Measurements from ENCODE around the gene ATP6V0D1. TPM values are rescaled to one million over a fixed set of nuclear protein-coding genes. Genes with fewer than 3 reads are reported as not detected.
A peak's percentile ranks its signal among the peaks of the same experiment; 100 is the strongest.

The ATP6V0D1 gene
- total RNA-seq, 1 experiment from 2014 or later, result 85.3 TPM

- no peak overlapping the region for H3K27ac Mint-ChIP-seq (ENCODE audit: unreplicated experiment)
- no peak for DNase-seq
- CTCF ChIA-PET, result no interaction called here
- H3K27me3 Mint-ChIP-seq (ENCODE audit: unreplicated experiment), result no peaks in the 10 kb centered on the region
- intact Hi-C loops (cut with micrococcal nuclease; ENCODE audit: unreplicated experiment), result no loop called here
- no peaks in the 10 kb centered on the region for H3K9me3 Mint-ChIP-seq (ENCODE audit: low read depth, unreplicated experiment)
- peaks cover 16% of the 10 kb centered on the region for H3K36me3 Mint-ChIP-seq (ENCODE audit: insufficient read depth, unreplicated experiment)
- no peak for TF ChIP-seq CTCF (IDR thresholded peaks at IDR 0.05; ENCODE audit: unreplicated experiment)
- BruUV-seq (replicated peaks), result TSS peak; percentile 89
- no peak overlapping the region for H3K4me3 Mint-ChIP-seq (ENCODE audit: low read depth, unreplicated experiment)
- peaks cover 12% of the 10 kb centered on the region for H3K4me1 Mint-ChIP-seq (ENCODE audit: low read depth, unreplicated experiment)
Measured at GRCh38 chr16:67438098-67438791, 42.7 kb downstream of the ATP6V0D1 start.

GRCh38 chr16:67437513-67437912, 43.4 kb downstream of the ATP6V0D1 start:
- Mint-ChIP-seq H3K4me3 (ENCODE audit: low read depth, unreplicated experiment) (no peak overlapping the region), H3K4me1 (ENCODE audit: low read depth, unreplicated experiment) (peaks cover 12% of the 10 kb centered on the region), H3K27ac (ENCODE audit: unreplicated experiment) (no peak overlapping the region), H3K27me3 (ENCODE audit: unreplicated experiment) (no peaks in the 10 kb centered on the region), H3K36me3 (ENCODE audit: insufficient read depth, unreplicated experiment) (peaks cover 16% of the 10 kb centered on the region), H3K9me3 (ENCODE audit: low read depth, unreplicated experiment) (no peaks in the 10 kb centered on the region)
- no peak for DNase-seq
- TF ChIP-seq CTCF (IDR thresholded peaks at IDR 0.05; ENCODE audit: unreplicated experiment), result no peak
- intact Hi-C loops (cut with micrococcal nuclease; ENCODE audit: unreplicated experiment), result no loop called here
- no TSS peak for BruUV-seq (replicated peaks)
- CTCF ChIA-PET, result no interaction called here

GRCh38 chr16:67436640-67437193, 44.2 kb downstream of the ATP6V0D1 start:
- CTCF ChIA-PET, result interaction anchor here (0.5 to 1.2 kb wide), 3 partner anchors 9 to 426 kb away, joined by 3 to 5 read pairs (median 3); no protein-coding TSS in a partner anchor
- Mint-ChIP-seq H3K4me1 (ENCODE audit: low read depth, unreplicated experiment) (peaks cover 5% of the 10 kb centered on the region), H3K27me3 (ENCODE audit: unreplicated experiment) (no peaks in the 10 kb centered on the region), H3K27ac (ENCODE audit: unreplicated experiment) (no peak overlapping the region), H3K9me3 (ENCODE audit: low read depth, unreplicated experiment) (no peaks in the 10 kb centered on the region), H3K36me3 (ENCODE audit: insufficient read depth, unreplicated experiment) (peaks cover 16% of the 10 kb centered on the region), H3K4me3 (ENCODE audit: low read depth, unreplicated experiment) (no peak overlapping the region)
- no peak for TF ChIP-seq CTCF (IDR thresholded peaks at IDR 0.05; ENCODE audit: unreplicated experiment)
- intact Hi-C loops (cut with micrococcal nuclease; ENCODE audit: unreplicated experiment), result no loop called here
- no TSS peak for BruUV-seq (replicated peaks)
- DNase-seq, result no peak

- no peak overlapping the region for H3K4me3 Mint-ChIP-seq (ENCODE audit: low read depth, unreplicated experiment)
- no peak for TF ChIP-seq CTCF (IDR thresholded peaks at IDR 0.05; ENCODE audit: unreplicated experiment)
- no peak overlapping the region for H3K27ac Mint-ChIP-seq (ENCODE audit: unreplicated experiment)
- BruUV-seq (replicated peaks), result no TSS peak
- H3K4me1 Mint-ChIP-seq (ENCODE audit: low read depth, unreplicated experiment), result no peaks in the 10 kb centered on the region
- CTCF ChIA-PET, result interaction anchor here (0.7 to 1.2 kb wide), 2 partner anchors 8 to 260 kb away, joined by 3 to 4 read pairs; no protein-coding TSS in a partner anchor
- no peaks in the 10 kb centered on the region for H3K9me3 Mint-ChIP-seq (ENCODE audit: low read depth, unreplicated experiment)
- H3K27me3 Mint-ChIP-seq (ENCODE audit: unreplicated experiment), result no peaks in the 10 kb centered on the region
- peaks cover 20% of the 10 kb centered on the region for H3K36me3 Mint-ChIP-seq (ENCODE audit: insufficient read depth, unreplicated experiment)
- DNase-seq, result no peak
- intact Hi-C loops (cut with micrococcal nuclease; ENCODE audit: unreplicated experiment), result no loop called here
Measured at GRCh38 chr16:67435758-67436164, 45.2 kb downstream of the ATP6V0D1 start.

All from Calu3 (cell line).